ENCODE results near the gene SORCS2.

- TF ChIP-seq POLR2A (IDR thresholded peaks at IDR 0.05) (no peak), POLR2AphosphoS5 (IDR thresholded peaks at IDR 0.05) (no peak)
- TF ChIP-seq, protein P1, sequence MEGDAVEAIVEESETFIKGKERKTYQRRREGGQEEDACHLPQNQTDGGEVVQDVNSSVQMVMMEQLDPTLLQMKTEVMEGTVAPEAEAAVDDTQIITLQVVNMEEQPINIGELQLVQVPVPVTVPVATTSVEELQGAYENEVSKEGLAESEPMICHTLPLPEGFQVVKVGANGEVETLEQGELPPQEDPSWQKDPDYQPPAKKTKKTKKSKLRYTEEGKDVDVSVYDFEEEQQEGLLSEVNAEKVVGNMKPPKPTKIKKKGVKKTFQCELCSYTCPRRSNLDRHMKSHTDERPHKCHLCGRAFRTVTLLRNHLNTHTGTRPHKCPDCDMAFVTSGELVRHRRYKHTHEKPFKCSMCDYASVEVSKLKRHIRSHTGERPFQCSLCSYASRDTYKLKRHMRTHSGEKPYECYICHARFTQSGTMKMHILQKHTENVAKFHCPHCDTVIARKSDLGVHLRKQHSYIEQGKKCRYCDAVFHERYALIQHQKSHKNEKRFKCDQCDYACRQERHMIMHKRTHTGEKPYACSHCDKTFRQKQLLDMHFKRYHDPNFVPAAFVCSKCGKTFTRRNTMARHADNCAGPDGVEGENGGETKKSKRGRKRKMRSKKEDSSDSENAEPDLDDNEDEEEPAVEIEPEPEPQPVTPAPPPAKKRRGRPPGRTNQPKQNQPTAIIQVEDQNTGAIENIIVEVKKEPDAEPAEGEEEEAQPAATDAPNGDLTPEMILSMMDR (IDR thresholded peaks at IDR 0.05) = peak in 2 of 3 donors; percentile 39 to 45
Observed at GRCh38 chr4:7295911-7296660, 103.7 kb downstream of the SORCS2 start.

Data from breast epithelium (tissue), 3 donors.